Adrenal gland (tissue), 5 donors: ENCODE measurements around the gene MEIS3.

Experiments
- CTCF ChIP-seq, 6 experiments: fragments of 450-650 bp in 4 of 6; fragments of 200-600 bp in 2 of 6; sonication (generic) in 1 of 6; IDR thresholded peaks; 1 replicate in 5 of 6; 2 replicates in 1 of 6; pipeline versions ENCODE4 v1.5.1 to v1.8.0; 2016 to 2021; ENCODE audit warnings: antibody characterized with exemption in 6 of 6, mild to moderate bottlenecking in 2 of 6, moderate library complexity in 1 of 6
- POLR2A ChIP-seq, 2 donors: fragments of 450-650 bp; IDR thresholded peaks; one replicate each; pipeline ENCODE4 v1.6.1; 2017; ENCODE audit warnings: antibody characterized with exemption in 2 of 2, mild to moderate bottlenecking in 2 of 2, moderate library complexity in 1 of 2
- donor health status: DM: no; HTN: no; CAD: no.

- TF ChIP-seq CTCF (IDR thresholded peaks at IDR 0.05) (no peak), POLR2A (IDR thresholded peaks at IDR 0.05) (no peak)
Observed at GRCh38 chr19:47465957-47466356, 46.6 kb upstream of the MEIS3 start.
